Measurements from ENCODE around the gene C1orf94.

DNA sequence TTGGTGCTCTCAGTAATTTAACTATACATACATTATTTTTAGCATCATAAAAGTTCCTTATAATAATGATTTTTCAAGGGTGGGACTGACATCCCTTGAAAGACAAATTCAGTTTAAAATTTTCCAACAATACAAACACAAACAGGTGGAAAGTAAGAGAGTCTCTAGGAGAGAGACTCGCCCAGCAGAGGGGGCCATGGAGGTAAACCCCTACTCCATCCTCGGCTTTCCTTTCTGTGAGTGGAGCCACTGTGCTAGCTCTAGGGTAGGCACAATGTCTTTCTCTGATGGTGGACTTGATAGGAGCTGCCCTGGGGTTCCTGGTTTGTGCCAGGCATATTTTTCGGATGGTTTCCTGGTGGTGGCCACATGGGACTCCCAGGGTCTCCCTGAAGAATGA lies 20.0 kb upstream of the C1orf94 start:
- TF ChIP-seq, protein P1, sequence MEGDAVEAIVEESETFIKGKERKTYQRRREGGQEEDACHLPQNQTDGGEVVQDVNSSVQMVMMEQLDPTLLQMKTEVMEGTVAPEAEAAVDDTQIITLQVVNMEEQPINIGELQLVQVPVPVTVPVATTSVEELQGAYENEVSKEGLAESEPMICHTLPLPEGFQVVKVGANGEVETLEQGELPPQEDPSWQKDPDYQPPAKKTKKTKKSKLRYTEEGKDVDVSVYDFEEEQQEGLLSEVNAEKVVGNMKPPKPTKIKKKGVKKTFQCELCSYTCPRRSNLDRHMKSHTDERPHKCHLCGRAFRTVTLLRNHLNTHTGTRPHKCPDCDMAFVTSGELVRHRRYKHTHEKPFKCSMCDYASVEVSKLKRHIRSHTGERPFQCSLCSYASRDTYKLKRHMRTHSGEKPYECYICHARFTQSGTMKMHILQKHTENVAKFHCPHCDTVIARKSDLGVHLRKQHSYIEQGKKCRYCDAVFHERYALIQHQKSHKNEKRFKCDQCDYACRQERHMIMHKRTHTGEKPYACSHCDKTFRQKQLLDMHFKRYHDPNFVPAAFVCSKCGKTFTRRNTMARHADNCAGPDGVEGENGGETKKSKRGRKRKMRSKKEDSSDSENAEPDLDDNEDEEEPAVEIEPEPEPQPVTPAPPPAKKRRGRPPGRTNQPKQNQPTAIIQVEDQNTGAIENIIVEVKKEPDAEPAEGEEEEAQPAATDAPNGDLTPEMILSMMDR (optimal IDR thresholded peaks at IDR 0.05 in 1 of 3, IDR thresholded peaks at IDR 0.05 in 1 of 3, conservative IDR thresholded peaks at IDR 0.05 in 1 of 3; ENCODE audit: extremely low read depth in 1 of 3, insufficient read depth in 2 of 3, low read length in 3 of 3) = no peak
- no peak for TF ChIP-seq EZH2 (IDR thresholded peaks at IDR 0.05; ENCODE audit: low read length)

Data from keratinocyte (primary cell).